SHP77 (cell line): Measurements from ENCODE around the gene FKBP9.
"Not testable (repeated sequence)": the region's sequence is repeated elsewhere in the genome, so short reads cannot be mapped to it uniquely, and the experiment has no call there.

Source experiments
- DNase-seq, 2 experiments: peaks; one replicate each; lab custom pipeline; 2025; lab: John Stamatoyannopoulos, UW

FKBP9 gene, protein sequence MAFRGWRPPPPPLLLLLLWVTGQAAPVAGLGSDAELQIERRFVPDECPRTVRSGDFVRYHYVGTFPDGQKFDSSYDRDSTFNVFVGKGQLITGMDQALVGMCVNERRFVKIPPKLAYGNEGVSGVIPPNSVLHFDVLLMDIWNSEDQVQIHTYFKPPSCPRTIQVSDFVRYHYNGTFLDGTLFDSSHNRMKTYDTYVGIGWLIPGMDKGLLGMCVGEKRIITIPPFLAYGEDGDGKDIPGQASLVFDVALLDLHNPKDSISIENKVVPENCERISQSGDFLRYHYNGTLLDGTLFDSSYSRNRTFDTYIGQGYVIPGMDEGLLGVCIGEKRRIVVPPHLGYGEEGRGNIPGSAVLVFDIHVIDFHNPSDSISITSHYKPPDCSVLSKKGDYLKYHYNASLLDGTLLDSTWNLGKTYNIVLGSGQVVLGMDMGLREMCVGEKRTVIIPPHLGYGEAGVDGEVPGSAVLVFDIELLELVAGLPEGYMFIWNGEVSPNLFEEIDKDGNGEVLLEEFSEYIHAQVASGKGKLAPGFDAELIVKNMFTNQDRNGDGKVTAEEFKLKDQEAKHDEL

GRCh38 chr7:32957326-32958045 lies at the start of gene FKBP9:
Gene FKBP9, plus strand, starts transcription at chr7:32957440. Its CDS starts 134 bp downstream, at chr7:32957574.
- peak; percentile 87 to 93 for DNase-seq

- no peak for DNase-seq
These were observed 47.0 kb upstream of the FKBP9 start for GRCh38 chr7:32910195-32910594.

GRCh38 chr7:32914184-32914583 lies 43.1 kb upstream of the FKBP9 start:
- DNase-seq, result no peak

DNA sequence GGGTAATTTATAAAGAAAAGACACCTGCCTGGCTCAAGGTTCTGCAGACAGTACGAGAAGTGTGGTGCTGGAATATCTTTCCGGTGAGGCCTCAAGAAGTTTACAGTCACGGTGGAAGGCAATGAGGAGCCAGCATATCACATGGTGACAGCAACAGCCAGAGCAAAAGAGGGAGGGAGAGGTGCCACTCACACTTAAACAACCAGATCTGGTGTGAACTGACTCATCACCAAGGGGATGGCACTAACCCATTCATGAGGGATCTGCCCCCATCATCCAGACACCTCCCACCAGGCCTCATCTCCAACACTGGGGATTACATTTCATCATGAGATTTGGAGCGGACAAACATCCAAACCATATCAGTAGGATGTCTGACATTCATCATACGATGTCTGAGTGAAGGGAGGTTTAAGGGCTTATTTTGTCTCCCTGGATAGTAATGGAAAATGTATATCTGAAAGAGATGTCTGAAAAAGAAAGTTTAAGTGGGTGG lies 42.2 kb upstream of the FKBP9 start:
- DNase-seq, result no peak

DNA sequence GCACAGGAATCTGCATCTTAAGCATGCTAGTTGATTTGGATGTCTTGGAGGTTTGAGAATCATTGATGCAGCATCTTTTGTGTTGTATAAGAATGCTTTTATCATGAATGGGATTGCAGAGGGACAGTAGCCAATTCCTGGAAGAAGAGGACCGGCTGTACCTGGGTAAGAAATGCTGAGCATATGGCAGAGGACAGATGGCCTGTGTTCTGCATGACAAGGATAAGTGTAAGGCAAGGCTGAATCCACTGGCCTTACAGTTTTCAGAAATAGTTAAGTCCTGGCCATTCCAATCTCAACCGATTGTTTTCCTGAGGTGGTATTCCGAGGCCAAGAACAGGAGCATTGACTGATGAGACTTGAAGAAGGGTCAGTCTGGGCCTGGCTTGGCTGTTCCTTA lies 41.2 kb upstream of the FKBP9 start:
- no peak for DNase-seq

DNA sequence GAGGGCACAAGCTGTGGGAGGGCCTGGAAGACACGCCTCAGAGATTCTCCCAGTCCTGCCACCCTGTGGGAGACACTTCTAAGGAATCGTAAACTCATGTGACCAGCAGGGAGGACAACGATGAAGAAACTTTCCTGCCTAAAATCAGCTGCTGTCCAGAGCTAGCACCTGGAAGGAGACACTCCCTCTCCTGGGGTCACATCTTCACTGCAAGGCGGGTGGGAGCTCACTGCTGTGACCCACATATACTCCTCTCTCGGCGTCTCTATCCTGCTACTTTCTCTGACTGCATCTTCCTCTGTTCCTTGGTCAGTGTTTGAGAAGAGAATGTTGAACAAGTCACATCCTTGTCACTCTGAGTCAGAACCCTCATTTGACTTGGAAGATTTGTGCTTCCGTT lies 40.2 kb upstream of the FKBP9 start:
- not testable (repeated sequence) for DNase-seq

- no peak for DNase-seq
These were observed 35.3 kb upstream of the FKBP9 start for GRCh38 chr7:32921896-32922295.

- DNase-seq, result no peak
These were observed 28.4 kb upstream of the FKBP9 start for GRCh38 chr7:32928785-32929298.

- DNase-seq, result no peak
These were observed 27.7 kb upstream of the FKBP9 start for GRCh38 chr7:32929430-32930143.

DNA sequence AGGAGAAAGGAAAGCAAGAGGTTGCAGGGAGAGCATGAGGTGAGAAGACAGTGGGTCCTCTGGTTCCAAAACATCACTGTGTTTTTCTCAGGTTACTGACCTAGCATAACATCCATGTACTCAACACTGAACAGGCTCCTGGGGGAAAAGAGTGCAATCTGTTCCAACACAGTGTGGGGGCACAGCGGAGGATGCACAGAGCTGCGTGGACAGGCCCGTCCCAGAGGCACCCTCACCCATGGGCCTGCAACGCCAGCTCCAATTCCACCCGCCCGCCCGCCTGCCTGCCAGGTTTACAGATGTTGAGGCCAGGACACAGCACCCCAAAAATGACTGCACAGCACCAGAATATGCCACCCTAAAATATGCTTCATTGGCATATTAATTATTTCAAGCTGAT lies 26.9 kb upstream of the FKBP9 start:
- DNase-seq, result no peak

- no peak for DNase-seq
These were observed 21.7 kb upstream of the FKBP9 start for GRCh38 chr7:32935558-32935957.

- DNase-seq, result no peak
These were observed 20.6 kb upstream of the FKBP9 start for GRCh38 chr7:32936689-32937088.

DNA sequence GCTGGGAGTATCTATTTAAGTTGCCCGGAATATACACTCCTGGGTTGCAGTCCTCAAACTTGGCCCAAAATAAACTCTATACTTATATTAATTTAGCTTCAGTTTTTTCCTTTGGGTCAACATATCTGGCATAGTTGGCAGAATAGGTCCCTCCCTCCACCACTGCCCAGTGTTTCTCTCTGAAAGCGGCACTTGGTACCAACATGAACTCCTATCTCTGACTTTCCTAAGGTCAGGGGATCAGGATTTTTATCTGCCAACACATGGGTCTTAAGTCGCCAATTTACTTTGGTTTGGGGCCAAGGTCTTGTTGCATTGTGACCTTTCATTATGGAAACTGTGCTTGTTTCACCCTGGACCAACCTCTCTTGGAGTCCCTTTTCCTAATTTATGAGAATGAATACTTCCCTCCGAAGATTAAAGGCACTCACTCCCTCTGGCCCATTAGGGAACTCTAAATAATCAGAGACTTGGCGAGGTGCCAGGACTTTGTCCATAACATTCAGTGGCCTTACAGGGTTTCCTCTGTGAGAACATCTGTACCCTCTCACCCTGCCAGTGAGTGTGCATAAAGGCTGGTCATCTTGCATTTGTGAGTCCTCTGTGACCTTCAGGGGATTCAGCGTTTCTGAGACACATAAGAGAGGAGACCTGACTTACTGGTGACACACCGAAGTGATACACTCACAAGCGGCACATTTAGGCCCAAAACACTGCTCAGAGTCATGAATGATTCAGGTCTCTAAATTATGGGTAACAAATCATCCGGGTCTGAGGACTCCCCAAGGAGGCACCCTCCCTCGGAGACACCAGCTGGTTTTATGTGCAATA lies 19.7 kb upstream of the FKBP9 start:
- peak; percentile 69 to 78 for DNase-seq

DNA sequence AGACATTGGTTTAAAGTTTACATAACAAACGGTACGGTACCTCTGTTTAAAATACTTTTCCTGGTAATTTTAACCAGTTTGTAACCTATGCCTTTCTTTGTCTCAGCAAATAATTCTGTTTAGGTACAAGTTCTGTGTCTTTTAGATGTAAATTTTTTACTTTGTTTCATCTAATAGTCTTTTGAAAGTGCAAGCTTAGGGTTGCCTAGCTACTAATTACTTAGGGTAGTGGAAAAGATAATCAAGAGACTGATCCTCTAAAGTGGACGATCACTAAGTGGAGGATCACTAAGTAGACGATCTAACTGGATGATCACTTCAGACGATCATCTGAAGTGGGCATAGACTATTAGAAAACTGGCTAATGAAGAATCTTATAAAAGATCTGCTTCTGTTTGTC lies 16.1 kb upstream of the FKBP9 start:
- DNase-seq, result no peak

DNA sequence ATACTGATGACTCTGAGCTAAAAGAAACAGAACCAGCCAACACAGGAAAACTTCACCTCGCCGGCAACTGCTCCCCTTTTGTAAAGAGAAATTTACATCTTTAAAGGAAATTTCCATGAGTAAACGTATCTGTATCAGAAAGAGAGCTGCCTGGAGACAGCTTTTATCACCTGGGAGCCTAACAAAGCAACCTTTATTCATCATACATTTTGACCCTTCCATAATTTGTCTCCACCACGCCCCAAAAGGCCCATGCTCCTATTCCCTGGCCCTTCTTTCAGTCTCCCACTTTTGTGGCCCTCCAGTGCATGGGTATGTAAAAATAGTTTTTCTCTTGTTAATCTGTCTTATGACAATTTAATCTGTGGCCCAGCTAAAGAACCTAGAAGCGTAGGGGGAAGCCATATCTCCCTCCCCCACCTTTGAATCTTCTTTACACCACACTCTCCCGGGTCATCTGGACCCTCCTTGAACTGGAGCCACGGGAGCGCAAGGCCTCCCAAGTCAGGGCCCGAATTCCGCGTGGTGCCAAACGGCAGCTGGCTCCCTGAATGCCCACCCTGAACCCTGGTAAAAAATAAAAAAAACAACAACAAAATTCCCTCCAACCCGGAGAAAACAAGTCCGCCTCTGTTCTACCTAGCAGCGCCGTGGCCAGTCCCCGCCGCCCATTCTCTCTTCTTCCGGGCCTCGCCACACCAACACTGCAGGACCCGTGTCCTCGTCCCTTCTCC lies 15.4 kb upstream of the FKBP9 start:
- DNase-seq, result no peak

DNA sequence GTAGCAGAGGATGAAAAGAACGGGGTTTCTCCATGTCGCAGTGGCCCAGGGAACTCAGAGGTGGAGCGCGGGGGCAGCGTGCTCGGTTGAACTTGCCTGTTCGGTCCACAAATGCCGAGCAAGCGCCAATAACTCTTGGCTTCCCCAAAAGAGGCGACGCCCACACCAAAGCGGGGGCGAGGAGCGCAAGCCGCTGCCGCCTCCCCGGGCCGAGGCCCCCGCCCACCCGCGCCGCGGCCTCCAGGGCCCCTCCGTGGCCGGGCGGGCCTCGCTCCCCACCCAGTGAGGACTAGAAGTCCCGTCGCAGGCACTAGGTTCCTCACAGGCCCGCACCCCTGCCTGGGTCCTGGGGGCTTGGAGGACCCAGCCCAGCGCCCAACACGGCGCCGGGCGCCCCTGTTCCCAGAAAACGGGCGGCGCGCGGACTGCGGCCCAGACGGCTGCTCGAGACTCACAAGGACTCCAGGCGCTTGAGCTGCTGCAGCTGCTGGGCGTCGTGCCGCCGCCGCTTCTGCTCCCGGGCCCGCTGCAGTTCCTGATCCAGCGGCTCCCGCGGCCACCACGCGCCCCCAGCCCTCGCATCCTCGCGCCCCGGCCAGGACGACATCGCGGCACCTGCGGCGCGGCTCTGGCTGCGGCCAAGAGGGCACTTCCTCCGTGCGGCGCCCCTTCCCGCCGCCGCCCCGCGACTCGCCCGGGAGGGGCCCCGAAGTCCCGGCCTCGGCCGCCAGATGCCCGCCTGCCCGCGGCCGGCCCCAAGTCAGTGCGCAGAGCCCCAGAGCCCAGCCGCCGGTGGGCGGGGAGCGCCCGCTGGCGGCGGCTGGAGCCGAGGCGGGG lies 14.6 kb upstream of the FKBP9 start:
- peak; percentile 77 to 90 for DNase-seq

DNA sequence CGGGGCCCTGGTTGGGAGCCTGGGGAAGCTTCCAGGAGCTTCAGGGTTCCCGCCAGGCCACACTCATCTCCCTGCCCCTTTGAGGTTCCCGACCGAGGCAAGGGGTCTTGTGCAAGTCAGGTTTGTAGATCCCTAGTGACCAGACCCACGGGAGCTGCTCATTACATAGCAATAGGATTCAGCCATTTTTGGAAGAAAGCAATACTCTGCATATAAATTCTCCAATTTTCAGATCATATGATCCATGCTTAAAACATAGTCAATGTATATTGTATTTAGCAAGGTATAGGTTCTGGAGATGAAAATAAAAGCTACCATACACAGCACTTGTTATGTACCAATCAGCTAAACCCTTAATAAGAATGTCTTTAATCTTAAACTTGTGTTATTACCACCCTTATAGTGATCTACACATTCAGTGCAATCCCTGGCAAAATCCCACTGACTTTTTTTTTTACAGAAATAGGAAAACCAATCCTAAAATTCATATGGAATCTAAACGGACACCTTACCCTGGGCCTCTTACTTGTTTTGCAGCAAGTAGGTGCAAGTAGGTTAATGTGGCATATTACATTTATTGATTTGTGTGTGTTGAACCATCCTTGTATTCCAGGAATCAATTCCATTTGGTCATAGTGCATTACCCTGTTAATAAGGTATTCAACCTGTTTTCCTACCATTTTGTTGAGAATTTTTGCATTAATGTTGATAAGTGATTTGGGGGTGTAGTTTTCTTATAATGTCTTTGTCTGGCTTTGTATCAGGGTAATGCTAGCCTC lies 13.8 kb upstream of the FKBP9 start:
- no peak for DNase-seq

GRCh38 chr7:32947420-32947983 lies 9.7 kb upstream of the FKBP9 start:
- DNase-seq, result no peak
